OCI-LY7 (cell line): ENCODE data around the gene EEPD1. TPM values are rescaled to one million over a fixed set of nuclear protein-coding genes. Genes with fewer than 3 reads are reported as not detected.

Experiments
- BruUV-seq: library from RNA; stranded (reverse); fragments of 400-500 nt; replicated peaks from 2 replicates; lab custom pipeline; 2021; lab: Mats Ljungman, UMichigan
- CTCF ChIA-PET: fragments of 300-600 bp; sonication (Branson Sonifier 250); formaldehyde crosslinking; loops from one replicate; lab custom pipeline; 2022; ENCODE audit warnings: antibody characterized with exemption; ENCODE audit not compliant: unreplicated experiment; lab: Charles Lee
- POLR2A ChIA-PET: fragments of 300-600 bp; sonication (Branson Sonifier 250); formaldehyde crosslinking; loops from one replicate; lab custom pipeline; 2022; ENCODE audit warnings: antibody characterized with exemption; lab: Charles Lee
- DNase-seq: peaks from one replicate; pipeline ENCODE4 v3.0.0-alpha.2; 2015; ENCODE audit warnings: low spot score
- H2AFZ ChIP-seq: fragments of 200-600 bp; sonication (generic), shearing (Covaris generic); 2 replicates; pipeline ENCODE4 v1.6.1; 2014; ENCODE audit warnings: mild to moderate bottlenecking, antibody characterized with exemption, low read length, moderate library complexity
- H3K27ac ChIP-seq: fragments of 200-600 bp; sonication (generic); 2 replicates; pipeline ENCODE4 v1.5.1; 2014; ENCODE audit warnings: mixed run types, low read depth, mild to moderate bottlenecking, moderate library complexity, low read length, inconsistent platforms; ENCODE audit not compliant: poor library complexity, severe bottlenecking
- H3K36me3 ChIP-seq: fragments of 200-600 bp; sonication (generic); 2 replicates; pipeline ENCODE4 v1.6.1; 2014; ENCODE audit warnings: mild to moderate bottlenecking, antibody characterized with exemption, low read length, moderate library complexity, mixed read lengths; ENCODE audit not compliant: insufficient read depth
- H3K4me1 ChIP-seq: fragments of 200-600 bp; sonication (generic); 2 replicates; pipeline ENCODE4 v1.5.1; 2014; ENCODE audit warnings: mild to moderate bottlenecking, low read length; ENCODE audit not compliant: insufficient read depth, poor library complexity, severe bottlenecking
- H3K4me2 ChIP-seq: fragments of 200-600 bp; sonication (generic); 2 replicates; pipeline ENCODE4 v1.6.1; 2014; ENCODE audit warnings: mild to moderate bottlenecking, low read length
- H3K4me3 ChIP-seq: fragments of 200-600 bp; sonication (generic); 2 replicates; pipeline ENCODE4 v1.5.1; 2014; ENCODE audit warnings: mild to moderate bottlenecking, low read depth, low read length; ENCODE audit not compliant: poor library complexity, severe bottlenecking
- H3K79me2 ChIP-seq: fragments of 200-600 bp; sonication (generic); 2 replicates; pipeline ENCODE4 v1.6.1; 2016; ENCODE audit warnings: low read depth, mild to moderate bottlenecking, low read length, moderate library complexity, mixed read lengths; ENCODE audit not compliant: insufficient read depth
- H3K9me2 ChIP-seq: fragments of 200-600 bp; sonication (generic); 2 replicates; pipeline ENCODE4 v1.6.1; 2016; ENCODE audit warnings: mild to moderate bottlenecking, low read length, mixed read lengths; ENCODE audit not compliant: insufficient read depth
- H3K9me3 ChIP-seq: fragments of 200-600 bp; sonication (generic); 2 replicates; pipeline ENCODE4 v1.6.1; 2014; ENCODE audit warnings: mild to moderate bottlenecking, mixed run types, low read length, mixed read lengths
- H4K20me1 ChIP-seq: fragments of 200-600 bp; sonication (generic); 2 replicates; pipeline ENCODE4 v1.6.1; 2014; ENCODE audit warnings: mild to moderate bottlenecking, antibody characterized with exemption, low read length, moderate library complexity, mixed read lengths; ENCODE audit not compliant: insufficient read depth
- CTCF ChIP-seq: fragments of 200-600 bp; sonication (generic); conservative IDR thresholded peaks from 2 replicates; pipeline ENCODE4 v1.5.1; 2014; ENCODE audit warnings: mild to moderate bottlenecking, antibody characterized with exemption, low read length, moderate library complexity, mixed read lengths
- EZH2phosphoT487 ChIP-seq: fragments of 200-600 bp; sonication (generic); IDR thresholded peaks from 2 replicates; pipeline ENCODE4 v1.6.1; 2018; ENCODE audit warnings: low read depth, borderline replicate concordance, mild to moderate bottlenecking, mixed run types, antibody characterized with exemption, low read length, moderate library complexity, mixed read lengths
- intact Hi-C: fragments of 100-400 bp; cut with micrococcal nuclease; formaldehyde crosslinking; loops from one replicate; pipeline ENCODE4 v1.10.0; 2022; ENCODE audit not compliant: unreplicated experiment
- total RNA-seq, 2 experiments: library from RNA; depleted of rRNA in 1 of 2; stranded (reverse); fragments of >200 nt in 1 of 2; shearing (Covaris generic) in 1 of 2; gene quantifications; 2 replicates each; pipeline ENCODE4 v1.2.3, GENCODE V29; 2014 to 2022

Gene EEPD1
- total RNA-seq, 2 experiments from 2014 or later, result 1.7 to 8.1 TPM

- BruUV-seq, result no TSS peak
- TF ChIP-seq EZH2phosphoT487 (no peak), CTCF (no peak)
- Histone ChIP-seq H3K27ac (no peak overlapping the region), H3K4me3 (no peak overlapping the region), H2AFZ (no peak overlapping the region), H3K9me3 (no peaks in the 10 kb centered on the region), H3K4me2 (peak overlapping the region; percentile 51), H3K79me2 (no peaks in the 10 kb centered on the region), H3K36me3 (no peaks in the 10 kb centered on the region), H4K20me1 (no peaks in the 10 kb centered on the region), H3K9me2 (no peaks in the 10 kb centered on the region), H3K4me1 (peaks cover 33% of the 10 kb centered on the region)
- intact Hi-C loops, result no loop called here
- CTCF ChIA-PET, result interaction anchor here (0.6 kb wide), 1 partner anchor 226 kb away, joined by 3 read pairs; no protein-coding TSS in a partner anchor
- POLR2A ChIA-PET, result interaction anchor here (1.2 to 3.0 kb wide), 5 partner anchors 11 to 22 kb away, joined by 3 to 12 read pairs (median 4); no protein-coding TSS in a partner anchor
- DNase-seq, result no peak
These were observed 110.0 kb downstream of the EEPD1 start for GRCh38 chr7:36263095-36263484.

GRCh38 chr7:36264123-36264801 is 111.2 kb downstream of the EEPD1 start:
- no peaks in the 10 kb centered on the region for H3K36me3 ChIP-seq
- DNase-seq, result peak; percentile 17
- ChIA-PET CTCF (interaction anchor here (0.6 kb wide), 1 partner anchor 55 kb away, joined by 4 read pairs; no protein-coding TSS in a partner anchor), POLR2A (interaction anchor here (1.1 to 3.0 kb wide), 6 partner anchors 9 to 77 kb away, joined by 3 to 12 read pairs (median 6); no protein-coding TSS in a partner anchor)
- H3K27ac ChIP-seq, result no peak overlapping the region
- no TSS peak for BruUV-seq
- no peak overlapping the region for H3K4me3 ChIP-seq
- TF ChIP-seq EZH2phosphoT487, result no peak
- TF ChIP-seq CTCF, result no peak
- H4K20me1 ChIP-seq, result no peaks in the 10 kb centered on the region
- H3K9me3 ChIP-seq, result no peaks in the 10 kb centered on the region
- H3K4me1 ChIP-seq, result peaks cover 33% of the 10 kb centered on the region
- intact Hi-C loops, result no loop called here
- H2AFZ ChIP-seq, result no peak overlapping the region
- no peaks in the 10 kb centered on the region for H3K9me2 ChIP-seq
- H3K4me2 ChIP-seq, result peak overlapping the region; percentile 51
- no peaks in the 10 kb centered on the region for H3K79me2 ChIP-seq
